Lower leg skin (tissue), 4 donors: ENCODE data around the gene CAPN12. TPM values are rescaled to one million over a fixed set of nuclear protein-coding genes. Genes with fewer than 3 reads are reported as not detected.
"Not testable (repeated sequence)": the region's sequence is repeated elsewhere in the genome, so short reads cannot be mapped to it uniquely, and the experiment has no call there.

Experiments
- DNase-seq, 2 donors: peaks; one replicate each; pipeline ENCODE4 v3.0.0-alpha.2; 2019; ENCODE audit warnings: low spot score in 2 of 2
- H3K4me3 ChIP-seq: fragments of 200-600 bp; sonication (generic); 2 replicates; pipeline ENCODE4 v1.5.1; 2017; ENCODE audit warnings: mild to moderate bottlenecking, low read depth; ENCODE audit not compliant: poor library complexity, severe bottlenecking
- CTCF ChIP-seq, 3 donors: fragments of 450-650 bp; IDR thresholded peaks; one replicate each; pipeline ENCODE4 v1.5.1; 2016; ENCODE audit warnings: antibody characterized with exemption in 3 of 3, mild to moderate bottlenecking in 3 of 3, moderate library complexity in 2 of 3
- POLR2A ChIP-seq, 2 donors: fragments of 450-650 bp; IDR thresholded peaks; one replicate each; pipeline ENCODE4 v1.6.1; 2016 to 2017; ENCODE audit warnings: antibody characterized with exemption in 2 of 2, mild to moderate bottlenecking in 1 of 2, moderate library complexity in 1 of 2
- WGBS, 2 donors: methylation state at CpG; one replicate each; pipeline ENCODE4 v1.1.5; 2018; 5-methylcytosine and 5-hydroxymethylcytosine counted together
- intact Hi-C: fragments of 100-400 bp; cut with DNase I; formaldehyde crosslinking; loops from one replicate; pipeline ENCODE4 v1.15.0; 2023; ENCODE audit warnings: low total_unique reads
- total RNA-seq, 4 donors: library from RNA; depleted of rRNA; stranded (reverse); fragments of >200 nt; gene quantifications; one replicate each; pipeline ENCODE4 v1.1.0, GENCODE V29; 2016

Gene CAPN12
- total RNA-seq, 4 donors from 2014 or later: 7.6 to 20.0 (median 12.9) TPM

GRCh38 chr19:38788478-38789243 is 44.4 kb upstream of the CAPN12 start, which contains the start of gene LGALS7B:
LGALS7B (plus strand) TSS chr19:38789200; CDS start chr19:38789227, 27 bp downstream.
- H3K4me3 ChIP-seq: no peak within 1 kb of the TSS
- TF ChIP-seq CTCF (IDR thresholded peaks at IDR 0.05) (no peak), POLR2A (IDR thresholded peaks at IDR 0.05) (no peak)
- 45 to 49% methylated on average over 11 to 12 of the region's 17 CpGs for WGBS, 2 donors
- no peak for DNase-seq
- intact Hi-C loops: no loop called here

- no peak for TF ChIP-seq POLR2A (IDR thresholded peaks at IDR 0.05)
- TF ChIP-seq CTCF (IDR thresholded peaks at IDR 0.05): no peak
- H3K4me3 ChIP-seq: no peak overlapping the region
- intact Hi-C loops: no loop called here
- DNase-seq: no peak
- 47 to 50% methylated on average over 11 of the region's 11 CpGs for WGBS, 2 donors
These were observed 42.4 kb upstream of the CAPN12 start for GRCh38 chr19:38786572-38787265.

DNA sequence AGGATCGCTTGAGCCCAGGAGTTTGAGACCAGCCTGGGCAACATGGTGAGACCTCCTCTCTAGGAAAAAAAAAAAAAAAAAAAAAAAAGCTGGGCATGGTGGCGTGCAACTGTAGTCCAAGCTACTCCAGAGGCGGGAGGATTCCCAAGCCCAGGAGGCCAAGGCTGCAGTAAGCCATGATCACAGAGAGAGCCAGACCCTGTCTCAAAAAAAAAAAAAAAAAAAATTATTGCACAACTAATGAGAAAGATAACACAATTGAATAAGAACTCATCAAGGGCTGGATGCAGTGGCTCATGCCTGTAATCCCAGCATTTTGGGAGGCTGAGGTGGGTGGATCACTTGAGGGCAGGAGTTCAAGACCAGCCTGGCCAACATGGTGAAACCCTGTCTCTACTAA is 41.8 kb upstream of the CAPN12 start:
- H3K4me3 ChIP-seq, intact Hi-C loops, DNase-seq: not testable (repeated sequence)
- 73 to 89% methylated on average over 3 of the region's 3 CpGs for WGBS, 2 donors

DNA sequence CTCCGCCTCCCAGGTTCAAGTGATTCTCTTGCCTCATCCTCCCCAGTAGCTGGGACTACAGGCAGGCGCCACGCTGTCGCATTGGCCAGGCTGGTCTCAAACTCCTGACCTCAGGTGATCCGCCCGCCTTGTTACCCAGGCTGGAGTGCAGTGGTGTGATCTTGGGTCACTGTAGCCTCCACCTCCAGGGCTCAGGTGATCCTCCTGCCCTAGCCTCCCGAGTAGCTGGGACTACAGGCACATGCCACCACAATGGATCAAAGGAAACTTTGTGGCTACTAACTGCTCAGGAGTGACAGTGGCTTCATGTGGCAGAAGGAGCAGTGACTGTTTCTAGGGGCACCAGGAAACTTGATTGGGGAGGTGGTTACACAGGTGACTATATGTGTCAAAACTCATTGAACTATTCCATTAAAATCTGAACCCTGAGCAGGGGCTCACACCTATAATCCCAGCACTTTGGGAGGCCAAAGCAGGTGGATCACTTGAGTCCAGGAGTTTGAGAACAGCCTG is 41.0 kb upstream of the CAPN12 start:
- TF ChIP-seq POLR2A (IDR thresholded peaks at IDR 0.05) (no peak), CTCF (IDR thresholded peaks at IDR 0.05) (no peak)
- intact Hi-C loops: no loop called here
- WGBS, 2 donors: 96 to 99% methylated on average over 6 to 7 of the region's 7 CpGs
- no peak for DNase-seq
- H3K4me3 ChIP-seq: no peak overlapping the region

DNA sequence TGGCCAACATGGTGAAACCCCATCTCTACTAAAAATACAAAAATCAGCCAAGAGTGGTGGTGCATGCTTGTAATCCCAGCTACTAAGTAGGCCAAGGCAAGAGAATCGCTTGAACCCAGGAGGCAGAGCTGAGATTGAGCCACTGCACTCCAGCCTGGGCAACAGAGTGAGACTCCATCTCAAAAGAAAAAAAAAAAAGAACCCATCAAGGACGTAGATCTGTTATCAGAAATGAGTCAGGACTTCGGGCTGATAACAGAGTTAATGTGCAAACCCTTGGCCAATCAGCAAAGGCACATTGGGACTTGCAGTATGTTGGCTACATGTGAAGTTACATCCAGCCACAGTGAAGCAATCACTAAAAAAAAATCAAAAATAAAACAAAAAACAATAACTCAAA is 40.0 kb upstream of the CAPN12 start:
- 61 to 63% methylated on average over 3 of the region's 3 CpGs for WGBS, 2 donors
- H3K4me3 ChIP-seq: no peak overlapping the region
- DNase-seq: no peak
- intact Hi-C loops: no loop called here
- TF ChIP-seq CTCF (IDR thresholded peaks at IDR 0.05) (no peak), POLR2A (IDR thresholded peaks at IDR 0.05) (no peak)

GRCh38 chr19:38782212-38782611 is 37.9 kb upstream of the CAPN12 start:
- WGBS, 2 donors: 89 to 91% methylated on average over 13 of the region's 13 CpGs
- intact Hi-C loops, DNase-seq, H3K4me3 ChIP-seq: not testable (repeated sequence)
